GM21515 (cell line): ENCODE results near the gene MYEF2.

Experiments
- ATAC-seq: cut with Tn5 transposase; IDR thresholded peaks from one replicate; pipeline ENCODE4 v1.9.1; 2021; ENCODE audit not compliant: unreplicated experiment

The MYEF2 gene

GRCh38 chr15:48090115-48090514, 88.0 kb downstream of the MYEF2 start:
- ATAC-seq, result no peak

GRCh38 chr15:48089702-48090101, 88.4 kb downstream of the MYEF2 start:
- no peak for ATAC-seq

GRCh38 chr15:48087844-48088243, 90.3 kb downstream of the MYEF2 start:
- ATAC-seq, result no peak

GRCh38 chr15:48086576-48086975, 91.5 kb downstream of the MYEF2 start:
- ATAC-seq, result no peak

GRCh38 chr15:48086133-48086532, 92.0 kb downstream of the MYEF2 start:
- no peak for ATAC-seq

GRCh38 chr15:48085591-48085930, 92.5 kb downstream of the MYEF2 start:
- ATAC-seq, result no peak

GRCh38 chr15:48084759-48085590, 93.1 kb downstream of the MYEF2 start:
- ATAC-seq, result no peak
